Adrenal gland (tissue), 12 donors: ENCODE data around the gene TESPA1. TPM values are rescaled to one million over a fixed set of nuclear protein-coding genes. Genes with fewer than 3 reads are reported as not detected.

Experiments
- DNase-seq, 7 donors: peaks; one replicate each; pipeline ENCODE4 v3.0.0-alpha.2; 2019 to 2020
- H3K27ac ChIP-seq, 5 donors: fragments of 200-600 bp; sonication (generic) in 4 of 5; 1 replicate in 3 of 5; 2 replicates in 2 of 5; pipeline versions ENCODE4 v1.5.1 to v1.8.0; 2016 to 2020; ENCODE audit warnings: mild to moderate bottlenecking in 1 of 5
- H3K27me3 ChIP-seq: fragments of 200-600 bp; 2 replicates; pipeline ENCODE4 v1.8.0; 2021
- H3K36me3 ChIP-seq, 2 donors: fragments of 200-600 bp; replicated peaks in 1 of 2; 1 replicate in 1 of 2; 2 replicates in 1 of 2; pipeline versions ENCODE4 v1.5.1 to v1.8.0; 2018 to 2022
- H3K4me1 ChIP-seq, 2 donors: fragments of 200-600 bp; replicated peaks in 1 of 2; 1 replicate in 1 of 2; 2 replicates in 1 of 2; pipeline versions ENCODE4 v1.5.1 to v1.8.0; 2018 to 2021
- H3K4me3 ChIP-seq, 4 donors: fragments of 200-600 bp; sonication (generic) in 3 of 4; one replicate each; pipeline ENCODE4 v1.5.1; 2016 to 2018
- H3K9me3 ChIP-seq, 3 donors: fragments of 200-600 bp; sonication (generic) in 1 of 3; replicated peaks in 1 of 3; 1 replicate in 2 of 3; 2 replicates in 1 of 3; pipeline versions ENCODE4 v1.5.1 to v1.8.0; 2016 to 2021
- CTCF ChIP-seq, 6 experiments: fragments of 450-650 bp in 4 of 6; fragments of 200-600 bp in 2 of 6; sonication (generic) in 1 of 6; IDR thresholded peaks; 1 replicate in 5 of 6; 2 replicates in 1 of 6; pipeline versions ENCODE4 v1.5.1 to v1.8.0; 2016 to 2021; ENCODE audit warnings: antibody characterized with exemption in 6 of 6, mild to moderate bottlenecking in 2 of 6, moderate library complexity in 1 of 6
- POLR2A ChIP-seq, 2 donors: fragments of 450-650 bp; IDR thresholded peaks; one replicate each; pipeline ENCODE4 v1.6.1; 2017; ENCODE audit warnings: antibody characterized with exemption in 2 of 2, mild to moderate bottlenecking in 2 of 2, moderate library complexity in 1 of 2
- WGBS, 4 donors: extraction: QIAGEN DNeasy Blood & Tissue Kit in 2 of 4; methylation state at CpG; one replicate each; pipeline versions ENCODE4 v1.1.5 to v1.1.7; 2013 to 2017; 5-methylcytosine and 5-hydroxymethylcytosine counted together
- intact Hi-C, 2 donors: fragments of 100-400 bp; cut with DNase I; formaldehyde crosslinking; loops; one replicate each; pipeline versions ENCODE4 v1.14.1 to v1.15.0; 2022 to 2023
- polyA plus RNA-seq, 3 donors: library from polyadenylated mRNA; stranded (reverse); fragments of 200-250 nt in 2 of 3; fragments of 350-450 nt in 1 of 3; fragmentation: Illumina TruSeq in 1 of 3; extraction: RNeasy Lipid Tissue Mini Kit (QIAGEN cat#74804) in 1 of 3; gene quantifications; one replicate each; pipeline ENCODE4 v1.2.3, GENCODE V29; 2013 to 2014
- total RNA-seq, 9 donors: library from RNA; depleted of rRNA in 4 of 9; stranded (reverse); fragments of >200 nt in 4 of 9; fragments of 120-200 nt in 1 of 9; fragmentation: NEBNext Ultra II Directional in 1 of 9; extraction: Animal tissue kit (Norgen Biotek cat#: 25700) in 1 of 9; gene quantifications; one replicate each; pipeline versions ENCODE4 v1.1.0 to v1.2.4, GENCODE V29; 2013 to 2023
- donor health status: healthy with polysubstance abuse.
- donor health status: Bipolar disorder and iron deficiency.
- donor health status: DM: yes; HTN: yes; CAD: no.
- donor health status: DM: no; HTN: no; CAD: no.
- donor health status: DM: no; HTN: no; CAD: no.
- donor health status: DM: yes; HTN: yes; CAD: no.

TESPA1 gene
- total and polyA plus RNA-seq, 12 donors = 0.11 to 2.0 (median 0.23) TPM; not detected in 3

DNA sequence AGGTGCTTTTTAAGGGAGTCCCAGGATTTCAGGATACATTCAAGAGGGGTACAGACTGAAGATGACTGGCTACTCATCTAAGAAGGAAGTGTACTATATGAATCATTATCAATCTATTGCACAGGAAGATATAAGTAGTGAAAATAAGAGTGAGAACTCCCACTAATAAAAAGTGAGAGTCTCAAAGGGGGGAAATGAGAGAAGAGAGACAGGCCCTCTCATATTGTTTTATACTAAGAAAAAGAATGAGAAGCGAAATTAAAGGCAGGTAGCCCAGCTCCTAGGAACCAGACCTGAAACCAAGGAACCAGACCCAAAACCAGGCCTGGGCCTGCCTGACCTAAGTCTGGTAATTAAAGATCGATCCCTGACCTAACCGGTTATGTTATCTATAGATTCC, 54.6 kb downstream of the TESPA1 start:
- DNase-seq = no peak
- Histone ChIP-seq H3K27me3 (no peaks in the 10 kb centered on the region), H3K9me3 (no peaks in the 10 kb centered on the region), H3K4me1 (no peaks in the 10 kb centered on the region), H3K4me3 (no peak overlapping the region), H3K27ac (no peak overlapping the region), H3K36me3 (no peaks in the 10 kb centered on the region)
- intact Hi-C loops = no loop called here
- TF ChIP-seq POLR2A (IDR thresholded peaks at IDR 0.05) = no peak
- TF ChIP-seq CTCF (IDR thresholded peaks at IDR 0.05) = no peak
- 69 to 93% (median 79%) methylated on average over 3 of the region's 3 CpGs for WGBS, 4 donors

DNA sequence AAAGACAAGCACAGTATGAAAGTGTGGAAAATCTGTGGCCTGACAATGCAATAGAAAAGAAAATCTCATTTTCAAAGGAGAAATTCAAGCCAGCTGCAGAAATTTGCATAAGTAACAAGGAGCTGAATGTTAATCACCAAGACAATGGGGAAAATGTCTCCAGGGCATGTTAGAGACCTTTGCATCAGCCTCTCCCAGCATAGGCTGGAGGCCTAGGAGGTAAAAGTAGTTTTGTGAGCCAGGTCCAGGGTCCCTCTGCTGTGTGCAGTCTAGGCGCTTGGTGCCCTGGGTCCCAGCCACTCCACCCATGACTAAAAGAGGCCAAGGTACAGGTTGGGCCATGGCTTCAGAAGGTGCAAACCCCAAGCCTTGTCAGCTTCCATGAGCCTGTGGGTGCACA, 58.3 kb downstream of the TESPA1 start:
- no peaks in the 10 kb centered on the region for H3K36me3 ChIP-seq
- 92 to 100% (median 97%) methylated on average over 1 of the region's 1 CpG for WGBS, 4 donors
- TF ChIP-seq POLR2A (IDR thresholded peaks at IDR 0.05) (no peak), CTCF (IDR thresholded peaks at IDR 0.05) (no peak)
- H3K27me3 ChIP-seq = no peaks in the 10 kb centered on the region
- no peaks in the 10 kb centered on the region for H3K4me1 ChIP-seq
- no peak overlapping the region for H3K27ac ChIP-seq
- no peaks in the 10 kb centered on the region for H3K9me3 ChIP-seq
- intact Hi-C loops = no loop called here
- H3K4me3 ChIP-seq = no peak overlapping the region
- DNase-seq = no peak

GRCh38 chr12:54924972-54925707, 59.4 kb downstream of the TESPA1 start:
- 56 to 81% (median 57%) methylated on average over 8 of the region's 8 CpGs for WGBS, 4 donors
- Histone ChIP-seq H3K36me3 (no peaks in the 10 kb centered on the region), H3K4me1 (no peaks in the 10 kb centered on the region), H3K9me3 (no peaks in the 10 kb centered on the region), H3K4me3 (no peak overlapping the region), H3K27me3 (no peaks in the 10 kb centered on the region), H3K27ac (no peak overlapping the region)
- TF ChIP-seq CTCF (IDR thresholded peaks at IDR 0.05) (no peak), POLR2A (IDR thresholded peaks at IDR 0.05) (no peak)
- intact Hi-C loops = no loop called here
- no peak for DNase-seq

DNA sequence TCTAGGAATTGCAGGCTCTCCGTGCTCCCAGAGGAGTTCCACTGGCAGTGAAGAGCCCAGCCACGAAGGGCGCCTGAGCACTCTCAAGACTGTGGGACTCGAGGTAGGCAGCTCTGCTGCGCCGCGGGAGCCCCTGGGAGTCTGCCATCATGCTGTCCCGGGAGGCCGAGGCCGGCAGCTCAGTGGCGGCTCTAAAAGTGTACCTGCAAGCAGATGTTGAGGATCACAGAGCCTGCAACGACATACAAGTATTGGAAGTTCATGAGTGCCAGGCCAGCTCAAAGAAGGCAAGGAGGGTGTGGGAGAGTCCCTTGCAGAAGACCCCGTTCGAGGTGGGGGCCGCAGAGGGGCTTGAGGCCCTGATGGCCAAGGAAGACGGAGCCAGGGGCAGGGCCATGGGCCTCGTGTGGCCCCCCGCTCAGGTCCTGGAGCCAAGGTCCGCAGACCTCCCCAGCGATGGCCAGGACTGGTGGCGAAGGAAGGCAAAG, 67.5 kb downstream of the TESPA1 start:
- intact Hi-C loops = no loop called here
- H3K4me3 ChIP-seq = no peak overlapping the region
- H3K36me3 ChIP-seq = no peaks in the 10 kb centered on the region
- DNase-seq = no peak
- no peaks in the 10 kb centered on the region for H3K4me1 ChIP-seq
- no peaks in the 10 kb centered on the region for H3K9me3 ChIP-seq
- WGBS, 4 donors = 85 to 89% (median 85%) methylated on average over 21 of the region's 21 CpGs
- no peak overlapping the region for H3K27ac ChIP-seq
- TF ChIP-seq CTCF (IDR thresholded peaks at IDR 0.05) (no peak), POLR2A (IDR thresholded peaks at IDR 0.05) (no peak)
- no peaks in the 10 kb centered on the region for H3K27me3 ChIP-seq

Other genes starting within 250 kb of the TESPA1 start
- under 1 TPM in 2 of 9 donors, not detected in 7; 0.83 to 0.88 TPM for gene MUCL1, start 130.2 kb downstream of the TESPA1 start, total RNA-seq
- gene MUCL1, start 130.2 kb downstream of the TESPA1 start, polyA plus RNA-seq = not detected
- 1 to 10 TPM in 3 of 9 donors, under 1 TPM in 1, not detected in 5; 0.22 to 1.7 (median 1.2) TPM for gene NEUROD4, start 35.2 kb upstream of the TESPA1 start, total RNA-seq
- 1 to 10 TPM in 2 of 3 donors, under 1 TPM in 1; 0.17 to 3.3 (median 1.1) TPM for gene NEUROD4, start 35.2 kb upstream of the TESPA1 start, polyA plus RNA-seq
- gene OR9K2, start 141.6 kb upstream of the TESPA1 start, total RNA-seq = not detected
- gene OR9K2, start 141.6 kb upstream of the TESPA1 start, polyA plus RNA-seq = not detected
- not detected for gene OR10A7, start 236.3 kb upstream of the TESPA1 start, total RNA-seq
- gene OR10A7, start 236.3 kb upstream of the TESPA1 start, polyA plus RNA-seq = not detected